ENCODE measurements around the gene PRAMEF27.
"Not testable (repeated sequence)": the region's sequence is repeated elsewhere in the genome, so short reads cannot be mapped to it uniquely, and the experiment has no call there.

The PRAMEF27 gene

DNA sequence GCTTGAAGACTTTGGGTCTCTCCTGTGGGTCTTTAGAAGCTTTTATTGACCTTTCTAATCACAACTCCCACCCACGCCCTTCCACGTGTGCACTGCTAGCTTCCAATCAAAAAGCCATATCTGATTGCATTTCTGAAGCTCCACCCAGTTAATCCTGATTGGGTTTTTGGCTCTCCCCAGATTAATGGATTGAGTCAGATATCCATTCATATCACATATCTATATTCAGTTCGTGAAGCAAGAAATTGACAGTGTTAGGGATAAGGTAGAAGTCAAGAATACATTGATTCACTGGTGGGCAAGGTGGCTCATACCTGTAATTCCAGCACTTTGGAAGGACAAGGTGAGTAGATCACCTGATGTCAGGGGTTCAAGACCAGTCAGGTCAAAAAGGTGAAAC is at the start of gene PRAMEF27:
PRAMEF27 (minus strand) TSS at position 101 of the 400 bp plus-strand sequence. CDS start 2,916 bp downstream, outside the sequence.
- DNase-seq (ENCODE audit: low read depth in 2 of 3, low spot score in 2 of 3): not testable (repeated sequence)

DNA sequence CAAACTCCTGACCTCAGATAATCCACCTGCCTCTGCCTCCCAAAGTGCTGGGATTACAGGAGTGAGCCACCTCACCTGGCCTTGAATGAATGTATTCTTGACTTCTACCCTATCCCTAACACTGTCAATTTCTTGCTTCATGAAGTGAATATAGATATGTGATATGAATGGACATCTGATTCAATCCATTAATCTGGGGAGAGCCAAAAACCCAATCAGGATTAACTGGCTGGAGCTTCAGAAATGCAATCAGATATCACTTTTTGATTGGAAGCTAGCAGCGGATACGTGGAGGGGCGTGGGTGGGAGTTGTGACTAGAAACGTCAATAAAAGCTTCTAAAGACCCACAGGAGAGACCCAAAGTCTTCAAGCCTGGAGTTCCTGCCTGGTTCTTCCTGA is 14.1 kb upstream of the PRAMEF27 start, which contains the start of gene PRAMEF25:
PRAMEF25 (plus strand) TSS at position 301 of the 400 bp plus-strand sequence. CDS start 2,920 bp downstream, outside the sequence.
- not testable (repeated sequence) for DNase-seq (ENCODE audit: low read depth in 2 of 3, low spot score in 2 of 3)

DNA sequence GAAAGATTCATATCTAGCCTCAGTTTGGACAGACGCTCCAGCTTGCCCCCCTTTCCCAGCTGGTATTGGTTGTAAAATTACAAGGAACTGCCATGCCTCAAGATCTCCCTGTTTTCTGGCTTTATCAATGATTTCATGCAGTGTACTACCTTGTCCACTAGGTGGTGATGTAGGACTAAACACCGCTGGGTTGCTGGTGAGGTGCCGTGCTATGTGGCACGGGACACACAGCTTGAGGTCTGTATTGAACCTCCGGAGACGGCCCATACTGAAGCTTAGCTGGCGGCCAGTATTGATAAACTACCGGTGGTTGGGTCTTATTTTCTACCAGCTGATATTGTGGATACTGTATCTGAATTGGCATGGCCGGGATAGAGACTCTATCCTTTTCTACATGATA is 36.5 kb downstream of the PRAMEF27 start:
- DNase-seq (ENCODE audit: low read depth in 2 of 3, low spot score in 2 of 3): not testable (repeated sequence)

DNA sequence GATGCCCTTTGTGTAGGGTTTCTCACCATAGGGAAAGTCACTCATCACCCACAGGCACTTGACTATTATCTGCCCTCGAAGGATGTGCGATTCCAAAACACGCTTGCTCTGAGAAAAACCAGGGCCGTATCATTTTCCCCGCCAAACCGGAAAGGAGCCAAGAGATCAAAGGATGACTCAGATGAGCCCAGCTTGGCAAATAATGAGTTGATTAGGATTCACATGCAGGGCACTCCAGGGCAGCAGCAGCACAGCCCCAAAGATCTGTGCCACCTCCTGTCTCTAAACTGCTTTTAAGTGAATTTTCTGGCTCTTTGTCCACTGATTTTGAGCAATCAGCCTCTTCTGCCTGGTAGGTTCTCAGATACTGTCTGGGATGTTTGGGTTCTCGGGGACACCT is 44.4 kb downstream of the PRAMEF27 start:
- DNase-seq (ENCODE audit: low read depth in 2 of 3, low spot score in 2 of 3): not testable (repeated sequence)

DNA sequence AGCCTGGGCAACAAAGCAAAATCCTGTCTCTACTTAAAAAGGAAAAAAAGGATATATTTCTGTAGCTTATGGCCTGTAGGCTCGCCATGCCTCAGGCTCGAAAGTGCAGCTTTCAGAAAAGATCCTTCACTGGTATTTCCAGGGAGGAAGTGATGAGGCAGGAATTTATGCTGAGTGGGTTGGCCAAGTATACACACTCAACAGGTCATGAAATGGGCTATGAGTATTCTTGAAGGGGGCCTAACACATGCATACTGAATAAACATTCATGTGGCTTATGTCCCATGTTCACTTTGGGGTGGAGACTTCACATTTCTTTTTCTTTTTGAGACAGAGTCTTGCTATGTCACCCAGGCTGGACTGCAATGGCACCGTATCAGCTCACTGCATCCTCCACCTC is 47.0 kb downstream of the PRAMEF27 start:
- not testable (repeated sequence) for DNase-seq (ENCODE audit: low read depth in 2 of 3, low spot score in 2 of 3)

DNA sequence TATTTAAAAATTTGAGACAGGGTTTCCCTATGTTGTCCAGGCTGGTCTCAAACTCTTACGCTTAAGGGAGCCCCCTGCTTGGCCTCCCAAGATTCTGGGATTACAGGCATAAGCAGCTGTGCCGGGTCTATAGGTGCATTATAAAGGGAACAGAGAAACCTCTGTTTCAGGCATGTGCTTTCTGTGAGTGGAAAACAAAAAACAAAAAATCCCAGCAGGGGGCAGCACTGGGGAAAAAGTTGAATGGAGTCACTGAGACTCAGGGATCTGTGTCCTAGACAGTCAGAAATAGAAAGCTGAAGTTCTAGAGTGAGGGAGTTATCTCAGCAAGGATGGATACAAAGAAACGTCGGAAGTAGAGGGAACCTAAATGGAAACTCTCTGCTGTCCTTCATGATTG is 50.6 kb downstream of the PRAMEF27 start:
- not testable (repeated sequence) for DNase-seq (ENCODE audit: low read depth in 2 of 3, low spot score in 2 of 3)

Data from activated CD8-positive, alpha-beta memory T cell treated with anti-CD3 and anti-CD28 coated beads for 48 hours (primary cell).